ENCODE measurements around the gene FRMD4A. TPM values are rescaled to one million over a fixed set of nuclear protein-coding genes. Genes with fewer than 3 reads are reported as not detected.

FRMD4A gene
- total RNA-seq, 1 donor from 2014 or later: 0.64 TPM

DNA sequence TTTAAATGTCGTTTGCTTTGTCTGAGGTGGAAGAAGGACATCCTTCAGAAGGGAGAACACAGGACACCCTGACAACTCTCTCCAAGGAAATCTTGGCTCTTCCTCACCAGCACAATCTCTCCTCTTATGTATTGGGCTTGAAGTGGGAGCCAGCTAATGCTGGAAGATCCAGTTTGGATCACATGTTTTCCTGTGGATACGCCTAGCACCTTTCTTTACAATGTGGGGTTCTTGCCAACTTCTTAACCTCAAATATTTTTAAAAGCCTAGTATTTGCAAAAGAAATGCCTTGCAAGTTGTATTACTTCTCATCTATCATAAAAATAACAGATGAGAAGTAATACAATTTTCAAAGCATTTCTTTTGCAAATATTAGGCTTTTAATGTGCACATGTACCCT is 76.4 kb downstream of the FRMD4A start:
- ChIA-PET POLR2A (no interaction called here), CTCF (no interaction called here)
- intact Hi-C loops (cut with micrococcal nuclease): no loop called here
- H3K4me1 Mint-ChIP-seq: no peaks in the 10 kb centered on the region
- TF ChIP-seq, protein P1, sequence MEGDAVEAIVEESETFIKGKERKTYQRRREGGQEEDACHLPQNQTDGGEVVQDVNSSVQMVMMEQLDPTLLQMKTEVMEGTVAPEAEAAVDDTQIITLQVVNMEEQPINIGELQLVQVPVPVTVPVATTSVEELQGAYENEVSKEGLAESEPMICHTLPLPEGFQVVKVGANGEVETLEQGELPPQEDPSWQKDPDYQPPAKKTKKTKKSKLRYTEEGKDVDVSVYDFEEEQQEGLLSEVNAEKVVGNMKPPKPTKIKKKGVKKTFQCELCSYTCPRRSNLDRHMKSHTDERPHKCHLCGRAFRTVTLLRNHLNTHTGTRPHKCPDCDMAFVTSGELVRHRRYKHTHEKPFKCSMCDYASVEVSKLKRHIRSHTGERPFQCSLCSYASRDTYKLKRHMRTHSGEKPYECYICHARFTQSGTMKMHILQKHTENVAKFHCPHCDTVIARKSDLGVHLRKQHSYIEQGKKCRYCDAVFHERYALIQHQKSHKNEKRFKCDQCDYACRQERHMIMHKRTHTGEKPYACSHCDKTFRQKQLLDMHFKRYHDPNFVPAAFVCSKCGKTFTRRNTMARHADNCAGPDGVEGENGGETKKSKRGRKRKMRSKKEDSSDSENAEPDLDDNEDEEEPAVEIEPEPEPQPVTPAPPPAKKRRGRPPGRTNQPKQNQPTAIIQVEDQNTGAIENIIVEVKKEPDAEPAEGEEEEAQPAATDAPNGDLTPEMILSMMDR (IDR thresholded peaks at IDR 0.05): no peak
- ATAC-seq (ENCODE audit: low read depth): no peak
- H3K4me3 Mint-ChIP-seq: no peak overlapping the region
- no peak overlapping the region for H3K27ac Mint-ChIP-seq
- peaks cover 18% of the 10 kb centered on the region for H3K27me3 Mint-ChIP-seq
- H3K9me3 Mint-ChIP-seq: peaks cover 3% of the 10 kb centered on the region
- no peaks in the 10 kb centered on the region for H3K36me3 Mint-ChIP-seq (ENCODE audit: low read depth)
- DNase-seq: no peak

DNA sequence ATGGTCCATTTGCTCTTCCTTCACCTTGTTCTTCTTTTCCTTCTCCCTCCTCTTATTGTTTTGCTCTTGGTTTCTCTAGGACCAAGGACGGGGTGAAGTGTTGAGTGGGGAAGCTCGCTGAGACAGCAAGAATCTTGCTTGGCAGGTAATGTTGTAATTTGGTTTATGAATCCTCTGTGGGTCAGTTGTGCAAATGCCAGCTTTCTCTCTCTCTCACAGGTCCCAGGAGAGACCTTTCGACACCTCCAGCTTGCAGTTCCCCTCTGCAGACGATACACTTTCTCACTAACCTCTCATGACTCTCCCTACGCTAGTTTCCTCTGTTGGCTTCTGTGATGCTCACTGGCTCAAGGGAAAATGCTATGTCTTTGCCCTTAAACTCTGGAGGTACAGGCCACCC is 77.0 kb downstream of the FRMD4A start:
- DNase-seq (no peak), ATAC-seq (ENCODE audit: low read depth) (no peak)
- H3K9me3 Mint-ChIP-seq: peaks cover 3% of the 10 kb centered on the region
- H3K27me3 Mint-ChIP-seq: peaks cover 18% of the 10 kb centered on the region
- no peak overlapping the region for H3K27ac Mint-ChIP-seq
- no peaks in the 10 kb centered on the region for H3K36me3 Mint-ChIP-seq (ENCODE audit: low read depth)
- H3K4me3 Mint-ChIP-seq: no peak overlapping the region
- H3K4me1 Mint-ChIP-seq: no peaks in the 10 kb centered on the region
- TF ChIP-seq, protein P1 (IDR thresholded peaks at IDR 0.05): no peak
- intact Hi-C loops (cut with micrococcal nuclease): no loop called here
- ChIA-PET POLR2A (interaction anchor here (0.5 kb wide), 1 partner anchor 1947 kb away, joined by 3 read pairs; no protein-coding TSS in a partner anchor), CTCF (no interaction called here)

DNA sequence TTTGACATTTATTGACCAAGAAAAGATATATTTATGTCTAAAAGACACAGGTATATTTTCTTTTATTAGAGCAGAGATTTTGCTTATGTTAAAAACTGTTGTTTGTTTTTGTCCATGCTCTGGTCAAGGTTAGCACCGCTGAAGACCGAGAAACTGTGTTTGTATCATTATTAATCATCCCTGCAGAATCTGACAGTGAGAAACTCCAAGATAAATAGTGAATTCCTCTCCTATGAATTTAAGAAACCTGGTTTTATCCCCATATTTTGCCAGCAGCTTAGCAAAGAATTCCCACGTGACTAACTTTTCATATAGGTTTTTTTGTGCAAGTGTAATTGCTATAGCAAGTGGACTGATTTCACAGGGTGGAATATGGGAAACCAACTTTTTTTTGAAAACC is 77.6 kb downstream of the FRMD4A start:
- TF ChIP-seq, protein P1 (IDR thresholded peaks at IDR 0.05): no peak
- Mint-ChIP-seq H3K4me1 (no peaks in the 10 kb centered on the region), H3K27ac (no peak overlapping the region), H3K9me3 (no peaks in the 10 kb centered on the region), H3K27me3 (peaks cover 18% of the 10 kb centered on the region), H3K36me3 (ENCODE audit: low read depth) (no peaks in the 10 kb centered on the region), H3K4me3 (no peak overlapping the region)
- DNase-seq (no peak), ATAC-seq (ENCODE audit: low read depth) (no peak)
- ChIA-PET POLR2A (interaction anchor here (0.5 kb wide), 1 partner anchor 1946 kb away, joined by 3 read pairs; no protein-coding TSS in a partner anchor), CTCF (no interaction called here)
- intact Hi-C loops (cut with micrococcal nuclease): no loop called here

DNA sequence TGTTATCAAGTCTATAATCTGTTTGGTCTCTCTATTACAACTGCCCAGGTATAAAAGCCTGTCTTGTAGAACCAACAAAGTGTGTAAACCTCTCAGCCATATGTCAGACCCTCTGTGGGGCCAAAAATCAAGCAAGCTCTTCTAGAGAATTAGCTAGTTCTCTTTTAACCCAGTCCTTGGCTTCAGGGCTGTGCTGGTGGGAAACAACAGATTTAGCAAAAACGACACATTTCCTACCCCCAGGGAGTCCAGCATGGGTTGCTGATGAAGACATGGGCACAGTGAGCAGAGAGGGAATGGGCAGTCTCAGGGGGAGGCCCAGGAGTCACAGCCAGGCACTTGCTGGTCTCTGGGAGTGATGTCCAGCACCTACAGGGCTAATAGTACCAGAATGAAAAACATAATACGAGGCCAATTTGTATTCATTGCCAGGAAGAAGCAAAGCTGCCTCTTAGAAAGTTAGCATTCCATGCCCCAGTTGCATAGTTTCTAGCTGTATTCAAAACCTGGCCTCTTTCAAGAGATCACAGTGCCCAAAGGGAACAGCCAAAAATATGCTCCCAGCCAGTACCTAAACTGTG is 80.1 kb downstream of the FRMD4A start:
- peaks cover 14% of the 10 kb centered on the region for H3K27me3 Mint-ChIP-seq
- intact Hi-C loops (cut with micrococcal nuclease): no loop called here
- ATAC-seq (ENCODE audit: low read depth) (no peak), DNase-seq (no peak)
- TF ChIP-seq, protein P1 (IDR thresholded peaks at IDR 0.05): no peak
- H3K4me3 Mint-ChIP-seq: no peak overlapping the region
- POLR2A ChIA-PET: no interaction called here
- CTCF ChIA-PET: no interaction called here
- no peaks in the 10 kb centered on the region for H3K4me1 Mint-ChIP-seq
- no peaks in the 10 kb centered on the region for H3K36me3 Mint-ChIP-seq (ENCODE audit: low read depth)
- no peaks in the 10 kb centered on the region for H3K9me3 Mint-ChIP-seq
- H3K27ac Mint-ChIP-seq: no peak overlapping the region

DNA sequence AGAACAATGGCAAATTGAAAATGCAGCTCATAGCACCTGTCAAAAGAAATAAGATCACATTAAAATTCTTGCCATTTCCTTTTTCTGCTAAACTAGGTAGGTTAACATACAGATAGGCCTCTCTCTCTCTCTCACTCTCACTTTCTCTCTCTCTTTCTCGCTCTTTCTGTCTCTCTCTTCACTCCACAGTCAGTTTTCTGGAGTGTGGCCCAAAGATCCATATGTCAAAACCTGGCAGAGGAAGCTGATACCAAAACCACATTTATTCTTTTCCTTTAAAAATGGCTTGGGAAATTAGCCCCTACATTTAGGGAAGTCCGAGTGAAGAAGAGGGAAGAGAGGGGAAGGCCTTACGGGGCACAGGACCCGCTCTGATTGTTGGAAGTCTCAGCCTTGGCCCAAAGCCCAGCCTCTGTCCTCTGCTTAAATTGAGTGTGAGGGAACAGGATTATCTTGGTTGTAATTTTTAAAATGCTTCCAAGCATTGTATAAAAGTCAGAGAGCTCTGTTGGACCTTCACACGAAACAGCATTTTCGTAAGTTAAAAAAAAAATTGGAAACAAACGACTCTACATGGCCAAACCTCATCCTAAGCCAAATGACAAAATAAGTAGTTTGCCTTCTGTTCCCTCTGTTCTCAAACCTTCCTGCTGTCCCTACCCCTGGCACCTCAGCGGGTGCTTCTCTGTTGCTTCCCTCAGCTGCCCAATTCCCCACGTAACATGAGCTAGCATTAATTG is 83.2 kb downstream of the FRMD4A start:
- DNase-seq (no peak), ATAC-seq (ENCODE audit: low read depth) (no peak)
- ChIA-PET POLR2A (no interaction called here), CTCF (no interaction called here)
- TF ChIP-seq, protein P1 (IDR thresholded peaks at IDR 0.05): no peak
- intact Hi-C loops (cut with micrococcal nuclease): no loop called here
- Mint-ChIP-seq H3K9me3 (peaks cover 10% of the 10 kb centered on the region), H3K4me1 (no peaks in the 10 kb centered on the region), H3K36me3 (ENCODE audit: low read depth) (no peaks in the 10 kb centered on the region), H3K27me3 (peaks cover 2% of the 10 kb centered on the region), H3K27ac (no peak overlapping the region), H3K4me3 (no peak overlapping the region)

Measured in activated B cell treated with CpG ODN at 0.5 μM for 24 hours (primary cell).